Lower lobe of right lung (tissue), 2 donors: ENCODE results near the gene RPTOR. TPM values are rescaled to one million over a fixed set of nuclear protein-coding genes. Genes with fewer than 3 reads are reported as not detected.

Experiments
- ATAC-seq, 2 donors: fragments of 200-7000 bp; cut with Tn5 transposase; one replicate each; pipeline ENCODE4 v1.9.1; 2020 to 2022; ENCODE audit warnings: mild to moderate bottlenecking in 2 of 2, moderate library complexity in 2 of 2
- DNase-seq: peaks from one replicate; pipeline ENCODE4 v3.0.0-alpha.2; 2020
- H3K27ac ChIP-seq: fragments of 200-600 bp; one replicate; pipeline ENCODE4 v1.8.0; 2022
- H3K27me3 ChIP-seq: fragments of 200-600 bp; one replicate; pipeline ENCODE4 v1.8.0; 2022; ENCODE audit warnings: low read depth
- H3K36me3 ChIP-seq: fragments of 200-600 bp; one replicate; pipeline ENCODE4 v1.8.0; 2022; ENCODE audit warnings: mild to moderate bottlenecking
- H3K4me1 ChIP-seq: fragments of 200-600 bp; one replicate; pipeline ENCODE4 v1.8.0; 2022
- H3K4me3 ChIP-seq: fragments of 200-600 bp; one replicate; pipeline ENCODE4 v1.8.0; 2022; ENCODE audit warnings: mild to moderate bottlenecking
- H3K9me3 ChIP-seq: fragments of 200-600 bp; one replicate; pipeline ENCODE4 v1.8.0; 2022
- CTCF ChIP-seq: fragments of 200-600 bp; IDR thresholded peaks from one replicate; pipeline ENCODE4 v1.8.0; 2022; ENCODE audit warnings: antibody characterized with exemption, mild to moderate bottlenecking
- intact Hi-C: fragments of 100-400 bp; cut with DNase I; formaldehyde crosslinking; loops from one replicate; pipeline ENCODE4 v1.11.0; 2022
- total RNA-seq: library from RNA; stranded (reverse); fragmentation: NEBNext Ultra II Directional; extraction: Animal tissue kit (Norgen Biotek cat#: 25700); gene quantifications from one replicate; pipeline ENCODE4 v1.2.1, GENCODE V29; 2021
- donor health status: DM: no; HTN: yes; CAD: no; lungs with severe emphysema.

The RPTOR gene
- total RNA-seq, 1 donor from 2014 or later: 34.0 TPM

- Histone ChIP-seq H3K27ac (no peak overlapping the region), H3K36me3 (peaks cover 36% of the 10 kb centered on the region), H3K4me1 (peaks cover 5% of the 10 kb centered on the region), H3K27me3 (no peaks in the 10 kb centered on the region), H3K4me3 (no peak overlapping the region), H3K9me3 (no peaks in the 10 kb centered on the region)
- no peak for TF ChIP-seq CTCF
- ATAC-seq (peak; percentile 12 to 13), DNase-seq (peak; percentile 27)
- intact Hi-C loops: no loop called here
Measured at GRCh38 chr17:80825471-80826345, 281.1 kb downstream of the RPTOR start.

- Histone ChIP-seq H3K4me1 (peaks cover 5% of the 10 kb centered on the region), H3K27me3 (no peaks in the 10 kb centered on the region), H3K4me3 (no peak overlapping the region), H3K9me3 (no peaks in the 10 kb centered on the region), H3K27ac (no peak overlapping the region), H3K36me3 (peaks cover 36% of the 10 kb centered on the region)
- no peak for ATAC-seq
- no peak for TF ChIP-seq CTCF
- peak; percentile 34 for DNase-seq
- intact Hi-C loops: no loop called here
Measured at GRCh38 chr17:80826346-80826954, 281.8 kb downstream of the RPTOR start.

GRCh38 chr17:80826955-80827645 lies 282.5 kb downstream of the RPTOR start:
- Histone ChIP-seq H3K27me3 (no peaks in the 10 kb centered on the region), H3K27ac (no peak overlapping the region), H3K4me3 (no peak overlapping the region), H3K9me3 (no peaks in the 10 kb centered on the region), H3K36me3 (peaks cover 36% of the 10 kb centered on the region), H3K4me1 (peaks cover 6% of the 10 kb centered on the region)
- ATAC-seq (peak; percentile 24 to 53), DNase-seq (no peak)
- TF ChIP-seq CTCF: no peak
- intact Hi-C loops: no loop called here

GRCh38 chr17:80827646-80828643 lies 283.3 kb downstream of the RPTOR start:
- no peak for ATAC-seq

More at GRCh38 chr17:80827646-80828643, 283.3 kb downstream of the RPTOR start:
- H3K27me3 ChIP-seq: no peaks in the 10 kb centered on the region
- peaks cover 12% of the 10 kb centered on the region for H3K4me1 ChIP-seq
- intact Hi-C loops: no loop called here
- DNase-seq: no peak
- H3K9me3 ChIP-seq: no peaks in the 10 kb centered on the region
- no peak overlapping the region for H3K4me3 ChIP-seq
- TF ChIP-seq CTCF: no peak
- H3K36me3 ChIP-seq: peaks cover 32% of the 10 kb centered on the region
- H3K27ac ChIP-seq: no peak overlapping the region
